ENCODE data around the gene GPR62.

The GPR62 gene

GRCh38 chr3:51955893-51956770, 951 bp downstream of the GPR62 start:
- DNase-seq (ENCODE audit: low read depth in 1 of 2, low spot score in 1 of 2): no peak

DNA sequence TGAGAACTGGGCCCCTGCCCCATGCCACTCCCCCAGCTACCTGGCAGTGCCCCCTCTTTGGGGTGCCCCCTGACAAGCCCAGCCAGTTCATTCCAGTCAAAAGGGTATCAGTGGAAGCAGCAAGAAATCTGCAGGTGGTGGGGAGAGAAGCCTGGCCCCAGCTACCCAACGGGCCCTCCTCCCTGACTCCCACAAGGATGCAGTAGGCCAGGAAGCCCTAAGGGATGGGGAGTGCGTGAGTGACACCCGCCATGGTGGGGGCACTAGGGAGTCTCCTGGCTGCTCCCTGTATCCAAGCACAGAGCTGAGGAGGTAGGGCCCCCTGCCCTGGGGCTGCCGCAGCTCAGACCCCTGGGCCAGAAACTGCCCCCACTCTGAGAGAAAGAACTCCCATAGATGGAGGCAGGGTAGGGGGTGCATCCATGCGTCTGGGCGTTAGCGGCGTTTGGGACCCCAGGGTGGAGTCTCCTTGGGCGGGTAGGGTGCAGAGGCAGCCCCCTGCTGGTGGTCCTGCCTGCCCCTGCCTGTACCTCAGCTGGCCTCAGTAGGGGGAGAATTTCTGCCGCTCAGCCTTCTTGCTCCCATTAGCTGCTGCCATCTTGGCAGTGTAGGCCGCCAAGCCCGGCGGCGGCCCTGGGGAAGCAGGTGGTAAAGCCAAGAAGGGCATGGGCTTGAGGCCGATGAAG, 2.5 kb downstream of the GPR62 start:
- DNase-seq (ENCODE audit: low read depth in 1 of 2, low spot score in 1 of 2): no peak

DNA sequence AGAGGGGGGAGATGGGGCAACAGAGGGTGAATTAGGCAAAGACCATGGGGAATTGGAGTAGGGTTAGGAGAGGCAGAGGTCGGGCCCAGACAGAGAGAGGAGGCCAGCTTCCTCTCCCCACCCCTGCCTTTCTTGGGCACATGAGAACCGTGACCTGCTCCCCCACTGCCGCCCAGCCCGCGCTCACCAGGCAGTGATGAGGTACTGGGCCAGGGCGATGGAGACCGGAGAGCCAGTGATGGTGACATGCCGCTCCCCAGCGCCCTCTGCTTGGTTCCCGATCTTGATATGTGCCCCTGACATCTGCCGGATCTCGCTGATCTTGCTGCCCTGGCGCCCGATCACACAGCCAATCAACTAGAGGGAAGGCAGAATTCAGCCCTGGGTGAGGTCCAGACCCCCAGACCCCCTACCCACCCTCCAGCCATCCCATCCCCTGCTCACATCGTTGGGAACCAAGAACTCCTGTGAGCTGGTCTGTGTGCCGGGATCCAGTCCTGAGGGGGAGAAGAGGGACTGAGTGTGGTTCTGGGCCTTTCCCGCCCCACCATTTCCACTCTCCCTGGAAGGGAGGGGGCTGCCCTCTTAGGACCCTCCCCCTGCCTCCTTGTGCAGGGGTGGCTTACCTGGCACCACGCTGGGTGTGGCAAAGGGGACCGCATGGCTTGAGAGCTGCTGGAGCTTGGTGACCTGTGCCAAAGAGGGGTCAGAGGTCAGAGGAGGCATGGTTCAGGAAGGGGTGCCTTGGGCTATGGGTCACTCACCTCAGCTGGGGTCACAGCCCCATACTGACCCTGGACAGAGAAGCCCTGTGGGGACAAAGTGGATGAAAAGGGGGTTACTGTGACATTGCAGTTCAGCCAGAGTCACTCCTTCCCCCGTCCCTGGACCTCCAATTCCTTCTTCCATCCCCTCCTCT, 3.7 kb downstream of the GPR62 start:
- no peak for DNase-seq (ENCODE audit: low read depth in 1 of 2, low spot score in 1 of 2)

GRCh38 chr3:51959651-51960050, 4.5 kb downstream of the GPR62 start:
- DNase-seq (ENCODE audit: low read depth in 1 of 2, low spot score in 1 of 2): no peak

DNA sequence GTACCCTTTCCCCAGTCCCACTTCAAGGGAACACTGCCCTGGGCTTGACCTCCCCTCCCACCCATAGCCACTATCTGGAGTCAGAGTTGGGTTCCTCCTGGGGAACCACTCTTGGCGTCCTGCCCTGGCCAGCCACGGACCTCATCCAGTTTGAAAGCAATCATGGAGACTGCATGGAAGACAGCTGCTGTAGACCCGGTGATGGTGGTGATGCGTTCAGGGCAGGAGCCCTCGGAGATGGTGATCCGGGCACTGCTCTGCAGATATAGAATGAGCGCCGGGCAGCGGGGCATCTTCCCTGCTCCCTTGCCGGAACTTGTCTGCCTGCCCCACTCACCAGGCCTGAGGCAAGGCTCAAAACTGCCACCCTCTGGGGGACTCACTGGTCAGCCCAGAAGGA, 5.2 kb downstream of the GPR62 start:
- DNase-seq (ENCODE audit: low read depth in 1 of 2, low spot score in 1 of 2): no peak

DNA sequence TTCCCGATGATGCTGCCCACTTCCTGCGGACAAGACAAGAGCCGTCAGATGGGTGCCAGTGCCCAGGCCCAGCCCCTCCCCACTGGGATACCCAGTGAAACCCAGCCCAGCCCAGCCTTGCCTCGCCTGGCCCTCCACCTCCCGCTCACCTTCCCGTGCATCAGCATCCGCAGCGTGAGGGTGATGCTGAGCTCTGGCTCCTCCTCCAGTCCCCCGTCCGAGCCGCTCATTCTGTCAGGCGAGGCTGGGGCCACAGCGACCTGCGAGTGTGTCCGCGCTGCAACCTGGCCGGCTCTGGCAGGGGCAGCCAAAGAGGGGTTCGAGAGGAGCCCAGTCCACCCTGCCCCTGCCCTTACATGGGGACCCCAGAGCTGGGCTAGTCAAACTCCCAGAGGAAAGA, 5.8 kb downstream of the GPR62 start:
- DNase-seq (ENCODE audit: low read depth in 1 of 2, low spot score in 1 of 2): no peak

GRCh38 chr3:51961602-51962569, 6.7 kb downstream of the GPR62 start:
- no peak for DNase-seq (ENCODE audit: low read depth in 1 of 2, low spot score in 1 of 2)

GRCh38 chr3:51962854-51963530, 7.8 kb downstream of the GPR62 start:
- DNase-seq (ENCODE audit: low read depth in 1 of 2, low spot score in 1 of 2): no peak

DNA sequence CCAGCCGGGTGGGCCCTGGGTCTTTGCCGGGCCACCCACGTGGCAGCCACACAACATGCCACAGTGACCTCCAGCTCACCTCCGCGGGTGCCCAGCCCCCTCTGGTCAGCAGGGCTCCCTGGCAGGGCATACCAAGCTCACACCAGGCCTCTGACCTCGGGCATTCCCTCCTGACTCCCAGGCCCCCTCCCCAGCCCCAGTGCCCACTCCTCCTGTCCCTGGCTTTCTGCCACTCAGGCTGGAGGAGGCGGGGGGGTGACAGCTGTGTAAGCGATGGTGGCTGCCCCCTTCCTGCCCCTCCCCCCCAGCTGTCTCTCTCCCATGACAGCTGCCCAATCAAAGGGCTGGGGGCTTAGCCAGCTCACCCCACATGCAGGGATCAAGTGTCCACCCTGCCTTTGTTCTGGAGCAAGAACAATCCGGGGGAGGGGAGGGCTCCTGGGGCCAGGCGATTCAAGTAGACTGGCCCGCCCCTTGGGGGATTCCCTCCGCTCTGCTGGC, 8.8 kb downstream of the GPR62 start:
- no peak for DNase-seq (ENCODE audit: low read depth in 1 of 2, low spot score in 1 of 2)

DNA sequence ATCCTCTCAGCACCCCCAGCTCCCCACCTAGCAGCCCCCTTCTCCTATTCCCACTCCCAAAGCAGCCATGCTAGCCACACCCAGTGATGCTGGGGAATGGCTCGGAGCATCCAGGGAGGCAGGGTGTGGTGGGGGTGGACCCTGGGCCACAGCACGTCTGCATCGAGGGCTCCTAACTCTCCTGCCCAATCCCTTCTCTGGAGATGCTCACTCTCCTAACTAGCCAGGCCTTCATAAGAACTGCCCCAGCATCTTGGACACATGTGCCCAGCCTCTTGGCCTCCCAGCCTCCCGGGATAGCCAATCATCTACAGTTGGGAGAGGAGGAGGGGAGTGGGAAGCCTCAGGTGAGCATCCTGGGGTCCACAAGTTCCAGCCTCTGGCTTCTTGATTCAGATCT, 9.3 kb downstream of the GPR62 start:
- no peak for DNase-seq (ENCODE audit: low read depth in 1 of 2, low spot score in 1 of 2)

GRCh38 chr3:51966016-51966415, 10.8 kb downstream of the GPR62 start:
- DNase-seq (ENCODE audit: low read depth in 1 of 2, low spot score in 1 of 2): no peak

DNA sequence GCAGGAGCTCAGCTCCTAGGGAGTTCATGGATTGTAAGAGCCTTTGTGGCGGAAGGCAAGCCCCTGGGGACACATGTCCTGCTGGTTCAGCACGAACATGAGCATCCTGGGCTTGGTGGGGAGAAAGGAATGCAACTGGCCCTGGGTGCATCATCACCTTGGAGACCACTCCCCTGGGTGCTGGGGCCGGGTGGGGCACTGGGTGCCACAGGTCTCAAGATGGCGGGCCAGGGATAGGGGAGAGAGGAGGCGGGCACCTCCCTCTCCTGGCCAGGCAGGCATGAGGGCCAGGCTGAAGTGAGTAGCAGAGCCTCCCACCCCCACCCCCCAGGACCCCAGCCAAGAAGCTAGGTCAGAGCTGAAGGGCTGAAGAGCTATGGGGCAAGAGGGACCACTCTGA, 11.3 kb downstream of the GPR62 start:
- DNase-seq (ENCODE audit: low read depth in 1 of 2, low spot score in 1 of 2): no peak

DNA sequence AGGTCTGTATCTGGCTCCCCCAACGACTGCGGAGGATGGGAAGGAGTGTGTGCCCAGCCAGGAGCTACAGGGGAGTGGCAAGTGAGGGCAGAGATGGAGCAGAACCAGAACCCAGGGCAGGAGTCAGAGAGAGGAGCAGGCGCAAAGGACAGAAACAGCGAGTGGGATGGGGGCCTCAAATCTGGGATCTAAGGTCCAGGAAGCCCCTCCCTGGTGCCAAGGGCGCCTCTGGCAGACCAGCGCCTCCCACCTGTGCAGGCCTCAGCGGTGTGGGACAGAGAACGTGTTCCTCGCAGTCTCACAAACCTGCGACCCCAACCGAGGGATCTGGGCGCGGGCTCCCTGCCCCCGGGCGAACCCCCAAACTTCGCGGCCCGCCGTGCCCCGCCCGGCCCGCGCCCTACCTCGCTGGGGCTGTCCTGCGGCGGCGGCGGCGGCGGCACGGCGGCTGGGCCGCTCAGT, 11.8 kb downstream of the GPR62 start:
- DNase-seq (ENCODE audit: low read depth in 1 of 2, low spot score in 1 of 2): no peak

- no peak for DNase-seq (ENCODE audit: low read depth in 1 of 2, low spot score in 1 of 2)
Measured at GRCh38 chr3:51967384-51968169, 12.4 kb downstream of the GPR62 start, which contains the start of gene PCBP4. Gene PCBP4 (minus strand): TSS chr3:51967454. CDS start chr3:51961240, 6,214 bp downstream.

- no peak for DNase-seq (ENCODE audit: low read depth in 1 of 2, low spot score in 1 of 2)
Measured at GRCh38 chr3:51968170-51968775, 13.1 kb downstream of the GPR62 start.

GRCh38 chr3:51968883-51969678, 13.9 kb downstream of the GPR62 start:
- DNase-seq (ENCODE audit: low read depth in 1 of 2, low spot score in 1 of 2): no peak

DNA sequence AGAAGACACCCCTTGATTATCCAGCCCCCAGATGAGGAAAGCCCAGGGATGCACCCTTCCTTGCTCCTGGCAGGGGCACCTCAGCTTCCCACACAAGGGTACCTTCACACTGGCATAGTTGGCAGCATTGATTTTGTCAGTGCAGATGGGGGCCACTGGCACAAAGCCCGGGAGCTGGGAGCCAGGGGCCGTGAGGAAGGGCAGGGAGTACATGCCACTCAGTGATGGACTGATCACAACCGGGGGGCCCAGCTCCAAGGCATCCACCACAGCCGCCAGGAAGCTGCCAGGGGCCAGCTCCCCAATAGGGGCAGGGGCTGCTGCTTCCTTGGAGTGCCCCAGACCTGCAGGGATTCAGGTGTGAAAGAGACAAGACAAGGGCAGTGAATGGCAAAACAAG, 14.7 kb downstream of the GPR62 start:
- no peak for DNase-seq (ENCODE audit: low read depth in 1 of 2, low spot score in 1 of 2)
